GM23338 (cell line): ENCODE data around the gene DDN. TPM values are rescaled to one million over a fixed set of nuclear protein-coding genes. Genes with fewer than 3 reads are reported as not detected.

Experiments
- ATAC-seq: fragments of 200-7000 bp; cut with Tn5 transposase; 3 replicates; pipeline ENCODE4 v1.9.1; 2020
- DNase-seq: peaks from one replicate; pipeline ENCODE4 v3.0.0-alpha.2; 2015; ENCODE audit warnings: low spot score
- H2AFZ ChIP-seq: fragments of 200-600 bp; sonication (generic); 2 replicates; pipeline ENCODE4 v1.8.0; 2016; ENCODE audit warnings: antibody characterized with exemption, mild to moderate bottlenecking, moderate library complexity
- H3F3A ChIP-seq: fragments of 200-600 bp; sonication (generic); replicated peaks from 2 replicates; pipeline ENCODE4 v1.8.0; 2017; ENCODE audit warnings: antibody characterized with exemption, mixed run types, low read depth
- H3K27ac ChIP-seq: fragments of 200-600 bp; sonication (generic); 2 replicates; pipeline ENCODE4 v1.6.1; 2016; ENCODE audit warnings: low read depth
- H3K27me3 ChIP-seq: fragments of 200-600 bp; sonication (generic); 2 replicates; pipeline ENCODE4 v1.8.0; 2016; ENCODE audit warnings: mild to moderate bottlenecking, mixed run types, moderate library complexity; ENCODE audit not compliant: insufficient read depth
- H3K36me3 ChIP-seq: fragments of 200-600 bp; sonication (generic); 2 replicates; pipeline ENCODE4 v1.8.0; 2016; ENCODE audit warnings: mild to moderate bottlenecking; ENCODE audit not compliant: insufficient read depth
- H3K4me1 ChIP-seq: fragments of 200-600 bp; sonication (generic); 2 replicates; pipeline ENCODE4 v1.8.0; 2016; ENCODE audit warnings: mild to moderate bottlenecking, moderate library complexity; ENCODE audit not compliant: insufficient read depth
- H3K4me2 ChIP-seq: fragments of 200-600 bp; sonication (generic); 2 replicates; pipeline ENCODE4 v1.7.1; 2017; ENCODE audit warnings: mixed run types
- H3K4me3 ChIP-seq: fragments of 200-600 bp; sonication (generic); 2 replicates; pipeline ENCODE4 v1.6.1; 2016; ENCODE audit warnings: mixed run types
- H3K79me2 ChIP-seq: fragments of 200-600 bp; sonication (generic); replicated peaks from 2 replicates; pipeline ENCODE4 v1.8.0; 2017; ENCODE audit warnings: mild to moderate bottlenecking; ENCODE audit not compliant: insufficient read depth
- H3K9me2 ChIP-seq: fragments of 200-600 bp; sonication (generic); 2 replicates; pipeline ENCODE4 v1.8.0; 2017; ENCODE audit not compliant: insufficient read depth
- H4K20me1 ChIP-seq: fragments of 200-600 bp; sonication (generic); replicated peaks from 2 replicates; pipeline ENCODE4 v1.8.0; 2017; ENCODE audit warnings: mild to moderate bottlenecking; ENCODE audit not compliant: insufficient read depth
- H3K27ac Mint-ChIP-seq: 2 replicates; pipeline ENCODE4 v1.8.0; 2020; ENCODE audit warnings: inconsistent platforms, mild to moderate bottlenecking, moderate library complexity, mixed read lengths
- H3K27me3 Mint-ChIP-seq: 3 replicates; pipeline ENCODE4 v1.8.0; 2022; ENCODE audit warnings: low read depth, mild to moderate bottlenecking, moderate library complexity, mixed read lengths, inconsistent platforms; ENCODE audit not compliant: insufficient read depth, poor library complexity
- H3K36me3 Mint-ChIP-seq: 3 replicates; pipeline ENCODE4 v1.8.0; 2021; ENCODE audit warnings: low read depth, mild to moderate bottlenecking, inconsistent platforms, moderate library complexity, mixed read lengths
- H3K4me1 Mint-ChIP-seq: 3 replicates; pipeline ENCODE4 v1.8.0; 2020; ENCODE audit warnings: mild to moderate bottlenecking, inconsistent platforms, mixed read lengths
- H3K4me3 Mint-ChIP-seq: 3 replicates; pipeline ENCODE4 v1.8.0; 2021; ENCODE audit warnings: moderate library complexity, mild to moderate bottlenecking, inconsistent platforms, mixed read lengths
- H3K9me3 Mint-ChIP-seq: 3 replicates; pipeline ENCODE4 v1.8.0; 2020; ENCODE audit warnings: moderate library complexity, mild to moderate bottlenecking, inconsistent platforms, mixed read lengths
- CTCF ChIP-seq, 2 experiments: fragments of 200-600 bp in 1 of 2; sonication (generic) in 1 of 2; conservative IDR thresholded peaks; 2 replicates each; pipeline versions ENCODE4 v1.5.1 to v1.6.1; 2016 to 2017; ENCODE audit warnings: antibody characterized with exemption in 2 of 2, low read depth in 2 of 2, mild to moderate bottlenecking in 2 of 2, moderate library complexity in 1 of 2
- EZH2 ChIP-seq: fragments of 200-600 bp; sonication (generic); IDR thresholded peaks from one replicate; pipeline ENCODE4 v1.8.0; 2017; ENCODE audit warnings: antibody characterized with exemption, mild to moderate bottlenecking, low read depth; ENCODE audit not compliant: unreplicated experiment
- EZH2phosphoT487 ChIP-seq: fragments of 200-600 bp; sonication (generic); IDR thresholded peaks from one replicate; pipeline ENCODE4 v1.8.1; 2018; ENCODE audit warnings: antibody characterized with exemption; ENCODE audit not compliant: unreplicated experiment
- JUNB ChIP-seq: IDR thresholded peaks from one replicate; pipeline ENCODE4 v1.6.1; 2016; ENCODE audit warnings: antibody characterized with exemption; ENCODE audit not compliant: unreplicated experiment
- NANOG ChIP-seq: IDR thresholded peaks from 2 replicates; pipeline ENCODE4 v1.6.1; 2016; ENCODE audit warnings: antibody characterized with exemption, borderline replicate concordance
- REST ChIP-seq: IDR thresholded peaks from one replicate; pipeline ENCODE4 v1.6.1; 2018; ENCODE audit warnings: antibody characterized with exemption; ENCODE audit not compliant: unreplicated experiment
- STAT1 ChIP-seq: IDR thresholded peaks from one replicate; pipeline ENCODE4 v1.6.1; 2016; ENCODE audit warnings: antibody characterized with exemption; ENCODE audit not compliant: unreplicated experiment
- polyA plus RNA-seq: library from polyadenylated mRNA; unstranded; fragments of >200 nt; fragmentation: Nextera tagmentation; extraction: Ambion mirVana; gene quantifications from 2 replicates; pipeline ENCODE4 v1.2.1, GENCODE V29; 2016
- total RNA-seq: library from RNA; depleted of rRNA; stranded (reverse); fragments of >200 nt; shearing (Covaris generic); gene quantifications from 2 replicates; pipeline ENCODE4 v1.2.3, GENCODE V29; 2014

The DDN gene
- total and polyA plus RNA-seq, 2 experiments from 2014 or later = 0.10 TPM; not detected in 1

GRCh38 chr12:48972952-48973483, 26.2 kb downstream of the DDN start:
- DNase-seq (no peak), ATAC-seq (no peak)
- no peak overlapping the region for H2AFZ ChIP-seq
- no peak overlapping the region for H3K27ac Mint-ChIP-seq
- no peaks in the 10 kb centered on the region; the same call in 2 of the 3 replicates for H3K9me3 Mint-ChIP-seq
- no peaks in the 10 kb centered on the region; the same call in 1 of the 3 replicates for H3K36me3 Mint-ChIP-seq
- peaks cover 100% of the 10 kb centered on the region for H3K27me3 ChIP-seq
- no peak overlapping the region for H3K27ac ChIP-seq
- H3K4me2 ChIP-seq = no peak overlapping the region
- H3K4me3 Mint-ChIP-seq = no peak overlapping the region; the same call in 2 of the 3 replicates
- peaks cover 20% of the 10 kb centered on the region; the same call in 1 of the 2 replicates for H3F3A ChIP-seq
- H3K36me3 ChIP-seq = no peaks in the 10 kb centered on the region
- H3K27me3 Mint-ChIP-seq = peaks cover 100% of the 10 kb centered on the region
- H3K4me3 ChIP-seq = no peak overlapping the region
- peaks cover 43% of the 10 kb centered on the region for H3K4me1 Mint-ChIP-seq
- no peaks in the 10 kb centered on the region for H3K79me2 ChIP-seq
- peaks cover 35% of the 10 kb centered on the region for H3K4me1 ChIP-seq
- peaks cover 22% of the 10 kb centered on the region for H4K20me1 ChIP-seq
- TF ChIP-seq NANOG (no peak), EZH2phosphoT487 (no peak), REST (no peak), EZH2 (peak; percentile 75)
- H3K9me2 ChIP-seq = no peaks in the 10 kb centered on the region

- Histone ChIP-seq H3K4me3 (peak overlapping the region; percentile 55), H3K27ac (no peak overlapping the region), H3F3A (peaks cover 20% of the 10 kb centered on the region; the same call in 1 of the 2 replicates), H4K20me1 (peaks cover 20% of the 10 kb centered on the region), H3K9me2 (no peaks in the 10 kb centered on the region), H3K79me2 (no peaks in the 10 kb centered on the region), H3K27me3 (peaks cover 100% of the 10 kb centered on the region), H2AFZ (no peak overlapping the region), H3K4me2 (peak overlapping the region; percentile 88), H3K36me3 (no peaks in the 10 kb centered on the region), H3K4me1 (peaks cover 42% of the 10 kb centered on the region)
- no peaks in the 10 kb centered on the region; the same call in 1 of the 3 replicates for H3K36me3 Mint-ChIP-seq
- peak; percentile 38 for DNase-seq
- peak overlapping the region; percentile 60 for H3K4me3 Mint-ChIP-seq
- H3K27me3 Mint-ChIP-seq = peaks cover 99% of the 10 kb centered on the region
- H3K4me1 Mint-ChIP-seq = peaks cover 44% of the 10 kb centered on the region
- peak; percentile 3; the same call in 2 of the 3 replicates for ATAC-seq
- no peak overlapping the region for H3K27ac Mint-ChIP-seq
- H3K9me3 Mint-ChIP-seq = no peaks in the 10 kb centered on the region; the same call in 2 of the 3 replicates
- TF ChIP-seq CTCF (conservative IDR thresholded peaks at IDR 0.05; ENCODE audit: low read depth in 2 of 2) (peak; percentile 33 to 52), STAT1 (no peak), EZH2 (peak; percentile 74), JUNB (no peak), EZH2phosphoT487 (peak; percentile 55), REST (no peak)
These were observed 26.8 kb downstream of the DDN start for GRCh38 chr12:48972213-48972951.
